Tibial artery (tissue), 4 donors: ENCODE data around the gene SLC9A8.

Source experiments
- DNase-seq, 2 donors: peaks; one replicate each; pipeline ENCODE4 v3.0.0-alpha.2; 2019
- H3K27ac ChIP-seq, 2 donors: fragments of 200-600 bp; sonication (generic) in 1 of 2; 1 replicate in 1 of 2; 2 replicates in 1 of 2; pipeline ENCODE4 v1.5.1; 2018 to 2019; ENCODE audit warnings: mild to moderate bottlenecking in 1 of 2
- H3K27me3 ChIP-seq, 2 donors: fragments of 200-600 bp; sonication (generic) in 1 of 2; one replicate each; pipeline versions ENCODE4 v1.5.1 to v1.6.0; 2016 to 2019
- H3K36me3 ChIP-seq, 3 donors: fragments of 200-600 bp; sonication (generic) in 2 of 3; one replicate each; pipeline ENCODE4 v1.5.1; 2016 to 2019; ENCODE audit warnings: mild to moderate bottlenecking in 2 of 3
- H3K4me1 ChIP-seq, 4 donors: fragments of 200-600 bp; sonication (generic) in 2 of 4; 1 replicate in 3 of 4; 2 replicates in 1 of 4; pipeline ENCODE4 v1.5.1; 2016 to 2019
- H3K4me3 ChIP-seq, 2 donors: fragments of 200-600 bp; sonication (generic) in 1 of 2; 1 replicate in 1 of 2; 2 replicates in 1 of 2; pipeline ENCODE4 v1.5.1; 2018 to 2019; ENCODE audit warnings: mild to moderate bottlenecking in 2 of 2
- H3K9me3 ChIP-seq, 3 donors: fragments of 200-600 bp; sonication (generic) in 1 of 3; one replicate each; pipeline ENCODE4 v1.5.1; 2016 to 2019
- CTCF ChIP-seq, 2 experiments: fragments of 200-600 bp in 1 of 2; fragments of 450-650 bp in 1 of 2; IDR thresholded peaks; one replicate each; pipeline ENCODE4 v1.5.1; 2017 to 2019; ENCODE audit warnings: antibody characterized with exemption in 2 of 2, mild to moderate bottlenecking in 1 of 2, moderate library complexity in 1 of 2
- intact Hi-C: fragments of 100-400 bp; cut with DNase I; formaldehyde crosslinking; loops from one replicate; pipeline ENCODE4 v1.15.0; 2023; ENCODE audit warnings: low total_unique reads

Gene SLC9A8

DNA sequence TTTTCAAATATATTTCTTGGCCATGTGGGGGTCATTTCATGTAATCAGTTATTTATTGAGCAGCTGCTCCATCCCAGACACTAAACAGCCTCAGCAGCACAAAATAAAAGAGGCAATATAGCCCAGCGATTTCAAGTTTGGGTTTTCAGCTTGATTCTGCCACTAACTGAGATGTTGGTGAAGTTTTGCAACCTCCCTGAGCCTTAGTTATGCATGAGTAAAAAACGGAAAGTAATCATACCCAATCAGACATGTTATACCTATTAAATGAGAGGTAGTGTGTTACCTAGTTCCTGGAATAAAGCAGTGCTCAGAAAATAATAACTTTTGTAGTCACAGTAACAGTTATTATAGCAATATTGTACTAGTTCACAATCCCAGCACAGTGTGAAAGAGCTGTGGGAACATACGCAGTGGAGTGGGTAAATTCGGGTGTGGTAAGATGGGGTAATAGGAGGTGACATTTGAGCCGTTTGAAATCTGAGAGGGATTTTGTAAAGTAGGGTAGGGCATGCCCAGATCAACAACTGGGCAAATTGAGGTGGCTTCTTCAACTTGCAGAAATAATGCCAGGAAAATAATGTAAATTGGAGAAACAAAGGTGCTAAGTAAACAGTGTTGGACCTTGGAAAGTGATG, 1.5 kb downstream of the SLC9A8 start:
- peaks cover 16 to 34% (median 29%) of the 10 kb centered on the region in 3 donors for H3K36me3 ChIP-seq
- peaks cover 0 to 19% (median 15%) of the 10 kb centered on the region in 4 donors for H3K4me1 ChIP-seq
- H3K27me3 ChIP-seq: no peaks in the 10 kb centered on the region
- peak overlapping the region in 1 of 2 donors; percentile 60 for H3K4me3 ChIP-seq
- DNase-seq: no peak
- H3K27ac ChIP-seq: peak overlapping the region; percentile 84 to 95
- no peaks in the 10 kb centered on the region for H3K9me3 ChIP-seq
- no peak for TF ChIP-seq CTCF (IDR thresholded peaks at IDR 0.05)
- intact Hi-C loops: loop anchor here (10.0 kb wide), 1 partner anchor 81 kb away; no protein-coding TSS in a partner anchor

- H3K27ac ChIP-seq: no peak overlapping the region
- intact Hi-C loops: loop anchor here (10.0 kb wide), 1 partner anchor 76 kb away; no protein-coding TSS in a partner anchor
- peaks cover 25 to 60% (median 58%) of the 10 kb centered on the region in 3 donors for H3K36me3 ChIP-seq
- H3K27me3 ChIP-seq: no peaks in the 10 kb centered on the region
- H3K4me3 ChIP-seq: no peak overlapping the region
- TF ChIP-seq CTCF (IDR thresholded peaks at IDR 0.05): no peak
- no peaks in the 10 kb centered on the region for H3K9me3 ChIP-seq
- no peak for DNase-seq
- H3K4me1 ChIP-seq: peaks cover 0 to 18% (median 8%) of the 10 kb centered on the region in 4 donors
Measured at GRCh38 chr20:49818816-49819215, 6.2 kb downstream of the SLC9A8 start.

GRCh38 chr20:49819702-49820101, 7.1 kb downstream of the SLC9A8 start:
- Histone ChIP-seq H3K4me3 (no peak overlapping the region), H3K27me3 (no peaks in the 10 kb centered on the region), H3K27ac (no peak overlapping the region), H3K4me1 (peaks cover 0 to 11% (median 3%) of the 10 kb centered on the region in 4 donors), H3K9me3 (no peaks in the 10 kb centered on the region), H3K36me3 (peaks cover 34 to 69% (median 67%) of the 10 kb centered on the region in 3 donors)
- DNase-seq: no peak
- no peak for TF ChIP-seq CTCF (IDR thresholded peaks at IDR 0.05)
- intact Hi-C loops: loop anchor here (10.0 kb wide), 1 partner anchor 75 kb away; no protein-coding TSS in a partner anchor

GRCh38 chr20:49821381-49821780, 8.8 kb downstream of the SLC9A8 start:
- TF ChIP-seq CTCF (IDR thresholded peaks at IDR 0.05): no peak
- H3K9me3 ChIP-seq: no peaks in the 10 kb centered on the region
- H3K36me3 ChIP-seq: peaks cover 21 to 61% (median 54%) of the 10 kb centered on the region in 3 donors
- DNase-seq: no peak
- H3K4me3 ChIP-seq: no peak overlapping the region
- no peaks in the 10 kb centered on the region for H3K27me3 ChIP-seq
- no peak overlapping the region for H3K27ac ChIP-seq
- H3K4me1 ChIP-seq: peaks cover 0 to 22% (median 5%) of the 10 kb centered on the region in 4 donors
- intact Hi-C loops: no loop called here

DNA sequence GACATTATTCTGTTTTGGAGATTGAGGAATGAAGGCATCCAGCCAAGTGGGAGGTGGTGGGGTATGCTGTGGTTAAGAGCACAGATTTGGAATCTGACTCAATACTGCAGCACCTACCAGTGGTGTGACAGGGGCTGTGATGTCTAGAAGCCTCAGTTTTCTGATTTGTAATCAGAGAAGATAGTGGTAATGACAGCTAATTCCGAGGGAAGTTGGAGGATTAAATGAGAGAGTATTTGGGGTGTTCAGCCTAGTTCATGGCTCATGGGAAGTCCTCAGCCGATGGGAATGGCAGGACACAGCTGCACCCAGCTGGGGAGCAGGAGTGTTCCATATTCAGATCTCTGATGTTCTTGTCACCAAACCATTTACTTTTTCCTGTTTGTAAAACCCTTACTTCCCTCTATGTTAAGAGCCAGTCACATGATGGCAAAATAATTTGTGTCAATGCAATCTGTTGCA, 9.3 kb downstream of the SLC9A8 start:
- H3K4me3 ChIP-seq: no peak overlapping the region
- H3K27ac ChIP-seq: no peak overlapping the region
- H3K27me3 ChIP-seq: no peaks in the 10 kb centered on the region
- H3K9me3 ChIP-seq: no peaks in the 10 kb centered on the region
- peaks cover 0 to 24% (median 5%) of the 10 kb centered on the region in 4 donors for H3K4me1 ChIP-seq
- TF ChIP-seq CTCF (IDR thresholded peaks at IDR 0.05): peak in 1 of 2 experiments; percentile 24
- intact Hi-C loops: no loop called here
- peaks cover 22 to 58% (median 50%) of the 10 kb centered on the region in 3 donors for H3K36me3 ChIP-seq
- no peak for DNase-seq
